Gastrocnemius medialis (tissue), 4 donors: ENCODE results near the gene SEC61G.

Source experiments
- POLR2A ChIP-seq, 2 donors: fragments of 450-650 bp; IDR thresholded peaks; one replicate each; pipeline ENCODE4 v1.6.1; 2017; ENCODE audit warnings: antibody characterized with exemption in 2 of 2, mild to moderate bottlenecking in 2 of 2, moderate library complexity in 2 of 2
- TF ChIP-seq, protein P1 (sequence below), 5 experiments: fragments of 450-650 bp in 3 of 5; fragments of 200-600 bp in 2 of 5; sonication (generic) in 2 of 5; IDR thresholded peaks in 4 of 5; conservative IDR thresholded peaks in 1 of 5; 1 replicate in 4 of 5; 2 replicates in 1 of 5; pipeline ENCODE4 v1.5.1; 2016 to 2019; ENCODE audit warnings: antibody characterized with exemption in 5 of 5, mild to moderate bottlenecking in 3 of 5, moderate library complexity in 3 of 5

DNA sequence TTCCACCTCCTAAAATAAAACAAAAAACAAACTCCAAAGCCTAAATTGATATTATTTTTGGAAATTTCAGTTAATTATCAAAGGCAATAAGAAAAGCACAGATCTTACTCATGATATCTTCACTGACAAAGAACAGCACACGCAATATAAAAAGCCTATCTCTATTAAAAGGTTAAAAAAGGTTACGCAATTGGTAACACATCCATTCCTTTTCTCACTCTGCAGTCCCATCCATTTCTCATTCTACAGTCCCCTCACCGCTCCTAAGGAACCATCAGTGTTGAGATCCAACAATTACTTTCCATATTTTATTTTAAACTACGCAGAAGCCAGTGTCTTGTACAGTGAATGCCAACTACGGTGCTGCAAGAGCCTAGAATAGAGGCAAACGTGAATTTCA lies 1.3 kb downstream of the SEC61G start:
- TF ChIP-seq, protein P1, sequence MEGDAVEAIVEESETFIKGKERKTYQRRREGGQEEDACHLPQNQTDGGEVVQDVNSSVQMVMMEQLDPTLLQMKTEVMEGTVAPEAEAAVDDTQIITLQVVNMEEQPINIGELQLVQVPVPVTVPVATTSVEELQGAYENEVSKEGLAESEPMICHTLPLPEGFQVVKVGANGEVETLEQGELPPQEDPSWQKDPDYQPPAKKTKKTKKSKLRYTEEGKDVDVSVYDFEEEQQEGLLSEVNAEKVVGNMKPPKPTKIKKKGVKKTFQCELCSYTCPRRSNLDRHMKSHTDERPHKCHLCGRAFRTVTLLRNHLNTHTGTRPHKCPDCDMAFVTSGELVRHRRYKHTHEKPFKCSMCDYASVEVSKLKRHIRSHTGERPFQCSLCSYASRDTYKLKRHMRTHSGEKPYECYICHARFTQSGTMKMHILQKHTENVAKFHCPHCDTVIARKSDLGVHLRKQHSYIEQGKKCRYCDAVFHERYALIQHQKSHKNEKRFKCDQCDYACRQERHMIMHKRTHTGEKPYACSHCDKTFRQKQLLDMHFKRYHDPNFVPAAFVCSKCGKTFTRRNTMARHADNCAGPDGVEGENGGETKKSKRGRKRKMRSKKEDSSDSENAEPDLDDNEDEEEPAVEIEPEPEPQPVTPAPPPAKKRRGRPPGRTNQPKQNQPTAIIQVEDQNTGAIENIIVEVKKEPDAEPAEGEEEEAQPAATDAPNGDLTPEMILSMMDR (IDR thresholded peaks at IDR 0.05 in 4 of 5, conservative IDR thresholded peaks at IDR 0.05 in 1 of 5) = no peak
- TF ChIP-seq POLR2A (IDR thresholded peaks at IDR 0.05) = no peak
